Hepatocyte (in vitro differentiated cells): Measurements from ENCODE around the gene HPCAL1. TPM values are rescaled to one million over a fixed set of nuclear protein-coding genes. Genes with fewer than 3 reads are reported as not detected.

Source experiments
- DNase-seq: peaks from one replicate; pipeline ENCODE4 v3.0.0-alpha.2; 2016; ENCODE audit warnings: low spot score
- H2AFZ ChIP-seq: fragments of 200-600 bp; sonication (generic); 2 replicates; pipeline ENCODE4 v1.6.0; 2016; ENCODE audit warnings: antibody characterized with exemption, mild to moderate bottlenecking
- H3K27ac ChIP-seq: fragments of 200-600 bp; sonication (generic); 2 replicates; pipeline ENCODE4 v1.5.1; 2016; ENCODE audit warnings: mild to moderate bottlenecking
- H3K27me3 ChIP-seq: fragments of 200-600 bp; sonication (generic); 2 replicates; pipeline ENCODE4 v1.6.1; 2016
- H3K36me3 ChIP-seq: fragments of 200-600 bp; sonication (generic); replicated peaks from 2 replicates; pipeline ENCODE4 v1.5.1; 2016; ENCODE audit warnings: low read depth; ENCODE audit not compliant: insufficient read depth
- H3K4me1 ChIP-seq: fragments of 200-600 bp; sonication (generic); 2 replicates; pipeline ENCODE4 v1.5.1; 2016; ENCODE audit warnings: mild to moderate bottlenecking, moderate library complexity; ENCODE audit not compliant: insufficient read depth
- H3K4me2 ChIP-seq: fragments of 200-600 bp; sonication (generic); 2 replicates; pipeline ENCODE4 v1.6.0; 2016
- H3K4me3 ChIP-seq: fragments of 200-600 bp; sonication (generic); 2 replicates; pipeline ENCODE4 v1.5.1; 2016; ENCODE audit warnings: mild to moderate bottlenecking
- H3K79me2 ChIP-seq: fragments of 200-600 bp; sonication (generic); 2 replicates; pipeline ENCODE4 v1.6.0; 2017; ENCODE audit warnings: mild to moderate bottlenecking
- H3K9me2 ChIP-seq: fragments of 200-600 bp; sonication (generic); replicated peaks from 2 replicates; pipeline ENCODE4 v1.6.0; 2017; ENCODE audit warnings: mild to moderate bottlenecking; ENCODE audit not compliant: insufficient read depth
- H3K9me3 ChIP-seq: fragments of 200-600 bp; sonication (generic); 2 replicates; pipeline ENCODE4 v1.5.1; 2016; ENCODE audit warnings: low read depth, mild to moderate bottlenecking
- H4K20me1 ChIP-seq: fragments of 200-600 bp; sonication (generic); 2 replicates; pipeline ENCODE4 v1.6.0; 2016; ENCODE audit warnings: mild to moderate bottlenecking; ENCODE audit not compliant: insufficient read depth, poor library complexity, severe bottlenecking
- CTCF ChIP-seq: fragments of 200-600 bp; sonication (generic); IDR thresholded peaks from 2 replicates; pipeline ENCODE4 v1.5.1; 2016; ENCODE audit warnings: antibody characterized with exemption, mild to moderate bottlenecking; ENCODE audit not compliant: poor library complexity
- EZH2 ChIP-seq: fragments of 200-600 bp; sonication (generic); IDR thresholded peaks from 2 replicates; pipeline ENCODE4 v1.6.1; 2016; ENCODE audit warnings: antibody characterized with exemption, mild to moderate bottlenecking, borderline replicate concordance
- EZH2phosphoT487 ChIP-seq: fragments of 200-600 bp; sonication (generic); IDR thresholded peaks from one replicate; pipeline ENCODE4 v1.6.1; 2018; ENCODE audit warnings: antibody characterized with exemption, mild to moderate bottlenecking, low read depth, moderate library complexity; ENCODE audit not compliant: unreplicated experiment, severe bottlenecking
- WGBS: methylation state at CpG from one replicate; pipeline ENCODE4 v1.1.6; 2016; ENCODE audit warnings: low lambda C conversion rate; ENCODE audit errors: missing lambda C conversion rate; 5-methylcytosine and 5-hydroxymethylcytosine counted together
- polyA plus RNA-seq: library from polyadenylated mRNA; unstranded; fragments of >200 nt; fragmentation: Nextera tagmentation; extraction: Ambion mirVana; gene quantifications from 2 replicates; pipeline ENCODE4 v1.2.1, GENCODE V29; 2016
- total RNA-seq: library from RNA; depleted of rRNA; stranded (reverse); fragments of >200 nt; gene quantifications from 2 replicates; pipeline ENCODE4 v1.2.3, GENCODE V29; 2014

Gene HPCAL1
- total and polyA plus RNA-seq, 2 experiments from 2014 or later, result 22.5 to 39.1 TPM

GRCh38 chr2:10433264-10433946 lies 130.7 kb downstream of the HPCAL1 start:
- Histone ChIP-seq H3K4me1 (peaks cover 4% of the 10 kb centered on the region), H3K9me2 (no peaks in the 10 kb centered on the region), H3K4me2 (peak overlapping the region; percentile 73), H3K36me3 (no peaks in the 10 kb centered on the region), H3K27me3 (no peaks in the 10 kb centered on the region), H3K9me3 (no peaks in the 10 kb centered on the region), H2AFZ (no peak overlapping the region), H3K79me2 (no peaks in the 10 kb centered on the region), H3K4me3 (no peak overlapping the region), H4K20me1 (no peaks in the 10 kb centered on the region), H3K27ac (no peak overlapping the region)
- WGBS, result 95% methylated on average over 10 of the region's 10 CpGs
- DNase-seq, result no peak
- TF ChIP-seq CTCF (no peak), EZH2 (no peak), EZH2phosphoT487 (no peak)

GRCh38 chr2:10433947-10434885 lies 131.5 kb downstream of the HPCAL1 start:
- H3K4me1 ChIP-seq, result peaks cover 4% of the 10 kb centered on the region
- H3K4me2 ChIP-seq, result peak overlapping the region; percentile 57
- H3K9me3 ChIP-seq, result no peaks in the 10 kb centered on the region
- H3K27me3 ChIP-seq, result no peaks in the 10 kb centered on the region
- no peaks in the 10 kb centered on the region for H3K36me3 ChIP-seq
- TF ChIP-seq EZH2phosphoT487, result no peak
- no peak for TF ChIP-seq EZH2
- no peak for TF ChIP-seq CTCF
- H3K4me3 ChIP-seq, result no peak overlapping the region
- no peak overlapping the region for H2AFZ ChIP-seq
- H3K79me2 ChIP-seq, result no peaks in the 10 kb centered on the region
- H3K9me2 ChIP-seq, result no peaks in the 10 kb centered on the region
- H4K20me1 ChIP-seq, result no peaks in the 10 kb centered on the region
- DNase-seq, result no peak
- H3K27ac ChIP-seq, result no peak overlapping the region
- WGBS, result 88% methylated on average over 18 of the region's 19 CpGs

GRCh38 chr2:10434886-10435819 lies 132.4 kb downstream of the HPCAL1 start:
- no peaks in the 10 kb centered on the region for H3K79me2 ChIP-seq
- H3K4me2 ChIP-seq, result peak overlapping the region; percentile 57
- no peaks in the 10 kb centered on the region for H4K20me1 ChIP-seq
- H3K27ac ChIP-seq, result no peak overlapping the region
- no peak overlapping the region for H2AFZ ChIP-seq
- H3K36me3 ChIP-seq, result no peaks in the 10 kb centered on the region
- no peaks in the 10 kb centered on the region for H3K27me3 ChIP-seq
- no peaks in the 10 kb centered on the region for H3K9me3 ChIP-seq
- no peak overlapping the region for H3K4me3 ChIP-seq
- H3K9me2 ChIP-seq, result no peaks in the 10 kb centered on the region
- peaks cover 4% of the 10 kb centered on the region for H3K4me1 ChIP-seq
- TF ChIP-seq CTCF, result peak; percentile 95
- TF ChIP-seq EZH2, result no peak
- TF ChIP-seq EZH2phosphoT487, result no peak
- WGBS, result 36% methylated on average over 22 of the region's 28 CpGs
- peak; percentile 89 for DNase-seq
